Heart left ventricle (tissue), 13 donors: Measurements from ENCODE around the gene FRMD4B.

ENCODE experiments used
- CTCF ChIP-seq, 12 donors: fragments of 200-600 bp; sonication (generic) in 4 of 12; IDR thresholded peaks; one replicate each; pipeline versions ENCODE4 v1.5.0 to v1.8.0; 2018 to 2022; ENCODE audit warnings: antibody characterized with exemption in 12 of 12, mild to moderate bottlenecking in 5 of 12
- POLR2A ChIP-seq, 2 donors: fragments of 450-650 bp; IDR thresholded peaks; one replicate each; pipeline ENCODE4 v1.6.1; 2017; ENCODE audit warnings: antibody characterized with exemption in 2 of 2, mild to moderate bottlenecking in 2 of 2, moderate library complexity in 2 of 2
- donor health status: ischemic (EF 13 %, LVEDD 7.1; RV severe dilation, severe dysfunction).
- donor health status: DM: no; HTN: yes; CAD: no.
- donor health status: DM: no; HTN: no; CAD: no.
- donor health status: ischemic (EF 25% LVEDD 6.9; RV normal size, moderate dysfunction).
- donor health status: ischemic (EF 25% LVEDD 5.7; RV mildly dilated, moderate dysfunction).
- donor health status: ischemic (EF 35%, LVEDD 5.7; RV mildly dilated, moderate dysfunction).
- donor health status: nonischemic (EF 11% LVEDD 7.7; RV severe dilation, severe dysfunction).
- donor health status: DM: yes; HTN: yes; CAD: no.
- donor health status: PGD.
- donor health status: ischemic (EF 29% LVEDD 5.4; RV normal size, mild dysfunction).
- donor health status: nonischemic (EF 23%, LVEDD 6.1; RV moderate dilation, normal function).

GRCh38 chr3:69162308-69162980 lies 223.4 kb downstream of the FRMD4B start:
- TF ChIP-seq CTCF (IDR thresholded peaks at IDR 0.05) (no peak), POLR2A (IDR thresholded peaks at IDR 0.05) (no peak)
